SK-N-SH (cell line): Measurements from ENCODE around the gene LOC101059915.

Experiments
- CTCF ChIA-PET: fragments of 300-600, 350-600 bp; formaldehyde crosslinking; extraction: SDS; loops from one replicate; lab custom pipeline; 2021; lab: Yijun Ruan, JAX
- POLR2A ChIA-PET: fragments of 350-600 bp; sonication (Branson Sonifier 250); formaldehyde crosslinking; extraction: SDS; loops from one replicate; lab custom pipeline; 2020; ENCODE audit warnings: antibody characterized with exemption, inconsistent platforms; lab: Yijun Ruan, JAX
- DNase-seq: peaks from one replicate; pipeline ENCODE4 v3.0.0; 2012
- H2AFZ ChIP-seq: fragments of 200-600 bp; sonication (generic); 2 replicates; pipeline ENCODE4 v1.8.1; 2016; ENCODE audit warnings: antibody characterized with exemption, mild to moderate bottlenecking, low read depth
- H3F3A ChIP-seq: fragments of 200-600 bp; sonication (generic); replicated peaks from 2 replicates; pipeline ENCODE3; 2016; ENCODE audit warnings: antibody characterized with exemption, mild to moderate bottlenecking; ENCODE audit not compliant: insufficient read depth
- H3K27ac ChIP-seq, 2 experiments: fragments of 200-500 bp in 1 of 2; fragments of 200-600 bp in 1 of 2; sonication (Bioruptor generic) in 1 of 2; sonication (generic), shearing (Covaris generic) in 1 of 2; 2 replicates each; pipeline versions ENCODE4 v1.5.1 to v1.6.1; 2014 to 2016; ENCODE audit warnings: low read depth in 2 of 2, inconsistent platforms in 1 of 2, low read length in 1 of 2, mild to moderate bottlenecking in 1 of 2, mixed read lengths in 1 of 2
- H3K27me3 ChIP-seq: fragments of 200-600 bp; sonication (generic), shearing (Covaris generic); 2 replicates; pipeline ENCODE4 v1.6.1; 2016; ENCODE audit warnings: mixed run types; ENCODE audit not compliant: insufficient read depth
- H3K36me3 ChIP-seq, 2 experiments: fragments of 200-500 bp in 1 of 2; fragments of 200-600 bp in 1 of 2; sonication (Bioruptor generic) in 1 of 2; sonication (generic) in 1 of 2; replicated peaks in 1 of 2; 2 replicates each; pipeline versions ENCODE3 to v1.5.1; 2014 to 2016; ENCODE audit warnings: low read length in 1 of 2, mild to moderate bottlenecking in 1 of 2; ENCODE audit not compliant: insufficient read depth in 2 of 2, control insufficient read depth in 1 of 2
- H3K4me1 ChIP-seq, 2 experiments: fragments of 200-500 bp in 1 of 2; fragments of 200-600 bp in 1 of 2; sonication (Bioruptor generic) in 1 of 2; sonication (generic), shearing (Covaris generic) in 1 of 2; 2 replicates each; pipeline versions ENCODE4 v1.5.1 to v1.6.1; 2014 to 2016; ENCODE audit warnings: low read depth in 1 of 2, low read length in 1 of 2, mixed run types in 1 of 2; ENCODE audit not compliant: insufficient read depth in 2 of 2, control insufficient read depth in 1 of 2
- H3K4me2 ChIP-seq: fragments of 200-600 bp; sonication (generic), shearing (Covaris generic); 2 replicates; pipeline ENCODE4 v1.6.1; 2017; ENCODE audit warnings: mixed run types
- H3K4me3 ChIP-seq, 2 experiments: fragments of 200-500 bp in 1 of 2; fragments of 200-600 bp in 1 of 2; sonication (Bioruptor generic) in 1 of 2; sonication (generic), shearing (Covaris generic) in 1 of 2; 2 replicates each; pipeline versions ENCODE4 v1.5.1 to v1.8.1; 2014 to 2016; ENCODE audit warnings: low read depth in 2 of 2, inconsistent platforms in 1 of 2, low read length in 1 of 2, mild to moderate bottlenecking in 1 of 2, mixed read lengths in 1 of 2, moderate library complexity in 1 of 2
- H3K79me2 ChIP-seq: fragments of 200-600 bp; sonication (generic); 2 replicates; pipeline ENCODE4 v1.8.1; 2017; ENCODE audit warnings: mild to moderate bottlenecking; ENCODE audit not compliant: insufficient read depth
- H3K9ac ChIP-seq: fragments of 200-600 bp; sonication (generic); 2 replicates; pipeline ENCODE4 v1.6.1; 2017; ENCODE audit warnings: mixed run types
- H3K9me2 ChIP-seq: fragments of 200-600 bp; sonication (generic); 2 replicates; pipeline ENCODE4 v1.6.1; 2017; ENCODE audit warnings: mixed run types
- H3K9me3 ChIP-seq: fragments of 200-600 bp; sonication (generic); 2 replicates; pipeline ENCODE4 v1.6.1; 2017; ENCODE audit warnings: mixed run types, mild to moderate bottlenecking, moderate library complexity
- H4K20me1 ChIP-seq: fragments of 200-600 bp; sonication (generic); 2 replicates; pipeline ENCODE4 v1.6.1; 2017; ENCODE audit warnings: mild to moderate bottlenecking, mixed run types; ENCODE audit not compliant: insufficient read depth
- ELF1 ChIP-seq: IDR thresholded peaks from 2 replicates; pipeline ENCODE4 v1.4.0; 2012
- EP300 ChIP-seq, 2 experiments: IDR thresholded peaks; 2 replicates each; pipeline versions ENCODE4 v1.4.0 to v1.6.1; 2012; ENCODE audit warnings: borderline replicate concordance in 1 of 2, low read depth in 1 of 2, low read length in 1 of 2
- FOSL2 ChIP-seq: IDR thresholded peaks from 2 replicates; pipeline ENCODE4 v1.4.0; 2012; ENCODE audit warnings: low read depth, mild to moderate bottlenecking, moderate library complexity, borderline replicate concordance
- FOXJ3 ChIP-seq: sonication (generic); formaldehyde crosslinking; IDR thresholded peaks from 2 replicates; pipeline ENCODE4 v1.5.1; 2020; ENCODE audit warnings: mild to moderate bottlenecking, missing genetic modification reagents
- GABPA ChIP-seq: IDR thresholded peaks from 2 replicates; pipeline ENCODE4 v1.4.0; 2012; ENCODE audit warnings: low read depth, mild to moderate bottlenecking
- GATA2 ChIP-seq: sonication (generic); formaldehyde crosslinking; IDR thresholded peaks from 2 replicates; pipeline ENCODE4 v1.5.0; 2020; ENCODE audit warnings: mild to moderate bottlenecking, missing genetic modification reagents
- JUND ChIP-seq: IDR thresholded peaks from 2 replicates; pipeline ENCODE4 v1.4.0; 2012
- MAX ChIP-seq: IDR thresholded peaks from 2 replicates; pipeline ENCODE4 v1.4.0; 2012; ENCODE audit warnings: low read depth
- NRF1 ChIP-seq: IDR thresholded peaks from 2 replicates; pipeline ENCODE4 v1.6.1; 2012; ENCODE audit warnings: low read depth, mild to moderate bottlenecking, low read length
- RCOR1 ChIP-seq: fragments of 150-350 bp; IDR thresholded peaks from 2 replicates; pipeline ENCODE4 v1.6.1; 2017; ENCODE audit warnings: antibody characterized with exemption, low read length
- TAF1 ChIP-seq: IDR thresholded peaks from 2 replicates; pipeline ENCODE4 v1.6.1; 2012; ENCODE audit warnings: low read depth, mild to moderate bottlenecking, low read length, moderate library complexity, borderline replicate concordance
- TEAD4 ChIP-seq: IDR thresholded peaks from 2 replicates; pipeline ENCODE4 v1.4.0; 2012; ENCODE audit warnings: mild to moderate bottlenecking, borderline replicate concordance; ENCODE audit not compliant: insufficient read depth
- WGBS: methylation state at CpG from one replicate; pipeline ENCODE4 v1.1.6; 2017; ENCODE audit warnings: low lambda C conversion rate; 5-methylcytosine and 5-hydroxymethylcytosine counted together
- TF ChIP-seq, protein P1 (sequence below): fragments of 150-350 bp; IDR thresholded peaks from 2 replicates; pipeline ENCODE4 v1.6.1; 2017; ENCODE audit warnings: antibody characterized with exemption, low read length, low read depth, borderline replicate concordance
- TF ChIP-seq, protein P2 (sequence below): IDR thresholded peaks from 2 replicates; pipeline ENCODE4; 2012
- TF ChIP-seq, protein P3 (sequence below): fragments of 200-600 bp; sonication (generic); IDR thresholded peaks from 2 replicates; pipeline ENCODE4 v1.6.1; 2017; ENCODE audit warnings: antibody characterized with exemption, mild to moderate bottlenecking, moderate library complexity
- TF ChIP-seq, protein P4 (sequence below): IDR thresholded peaks from 2 replicates; pipeline ENCODE4 v1.6.1; 2012; ENCODE audit warnings: mild to moderate bottlenecking, low read depth, low read length, moderate library complexity

The LOC101059915 gene

GRCh38 chrX:71664889-71665491, 2.4 kb upstream of the LOC101059915 start:
- no peak overlapping the region for H3K4me2 ChIP-seq
- no peak overlapping the region for H3K9ac ChIP-seq
- H3K9me3 ChIP-seq: no peaks in the 10 kb centered on the region
- no peaks in the 10 kb centered on the region for H3K36me3 ChIP-seq
- whole genome bisulfite sequencing: 61% methylated on average over 15 of the region's 16 CpGs
- H3K9me2 ChIP-seq: no peaks in the 10 kb centered on the region
- peaks cover 36% of the 10 kb centered on the region for H3K27me3 ChIP-seq
- CTCF ChIA-PET: no interaction called here
- H3F3A ChIP-seq: no peaks in the 10 kb centered on the region
- H3K79me2 ChIP-seq: no peaks in the 10 kb centered on the region
- no peak overlapping the region for H3K27ac ChIP-seq
- TF ChIP-seq, protein P1, sequence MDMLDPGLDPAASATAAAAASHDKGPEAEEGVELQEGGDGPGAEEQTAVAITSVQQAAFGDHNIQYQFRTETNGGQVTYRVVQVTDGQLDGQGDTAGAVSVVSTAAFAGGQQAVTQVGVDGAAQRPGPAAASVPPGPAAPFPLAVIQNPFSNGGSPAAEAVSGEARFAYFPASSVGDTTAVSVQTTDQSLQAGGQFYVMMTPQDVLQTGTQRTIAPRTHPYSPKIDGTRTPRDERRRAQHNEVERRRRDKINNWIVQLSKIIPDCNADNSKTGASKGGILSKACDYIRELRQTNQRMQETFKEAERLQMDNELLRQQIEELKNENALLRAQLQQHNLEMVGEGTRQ: no peak
- TF ChIP-seq TEAD4: no peak
- TF ChIP-seq EP300 (IDR thresholded peaks at IDR 0.05; ENCODE audit: borderline replicate concordance in 1 of 2, low read depth in 1 of 2, low read length in 1 of 2): no peak
- TF ChIP-seq FOXJ3 (CRISPR knock-in tag): no peak
- no peak for TF ChIP-seq TAF1
- TF ChIP-seq JUND: no peak
- TF ChIP-seq NRF1: no peak
- no peak for TF ChIP-seq GATA2 (CRISPR knock-in tag)
- TF ChIP-seq FOSL2: no peak
- TF ChIP-seq ELF1: no peak
- TF ChIP-seq GABPA: no peak
- no peak for TF ChIP-seq RCOR1
- TF ChIP-seq, protein P2, sequence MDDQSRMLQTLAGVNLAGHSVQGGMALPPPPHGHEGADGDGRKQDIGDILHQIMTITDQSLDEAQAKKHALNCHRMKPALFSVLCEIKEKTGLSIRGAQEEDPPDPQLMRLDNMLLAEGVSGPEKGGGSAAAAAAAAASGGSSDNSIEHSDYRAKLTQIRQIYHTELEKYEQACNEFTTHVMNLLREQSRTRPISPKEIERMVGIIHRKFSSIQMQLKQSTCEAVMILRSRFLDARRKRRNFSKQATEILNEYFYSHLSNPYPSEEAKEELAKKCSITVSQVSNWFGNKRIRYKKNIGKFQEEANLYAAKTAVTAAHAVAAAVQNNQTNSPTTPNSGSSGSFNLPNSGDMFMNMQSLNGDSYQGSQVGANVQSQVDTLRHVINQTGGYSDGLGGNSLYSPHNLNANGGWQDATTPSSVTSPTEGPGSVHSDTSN: no peak
- TF ChIP-seq, protein P3, sequence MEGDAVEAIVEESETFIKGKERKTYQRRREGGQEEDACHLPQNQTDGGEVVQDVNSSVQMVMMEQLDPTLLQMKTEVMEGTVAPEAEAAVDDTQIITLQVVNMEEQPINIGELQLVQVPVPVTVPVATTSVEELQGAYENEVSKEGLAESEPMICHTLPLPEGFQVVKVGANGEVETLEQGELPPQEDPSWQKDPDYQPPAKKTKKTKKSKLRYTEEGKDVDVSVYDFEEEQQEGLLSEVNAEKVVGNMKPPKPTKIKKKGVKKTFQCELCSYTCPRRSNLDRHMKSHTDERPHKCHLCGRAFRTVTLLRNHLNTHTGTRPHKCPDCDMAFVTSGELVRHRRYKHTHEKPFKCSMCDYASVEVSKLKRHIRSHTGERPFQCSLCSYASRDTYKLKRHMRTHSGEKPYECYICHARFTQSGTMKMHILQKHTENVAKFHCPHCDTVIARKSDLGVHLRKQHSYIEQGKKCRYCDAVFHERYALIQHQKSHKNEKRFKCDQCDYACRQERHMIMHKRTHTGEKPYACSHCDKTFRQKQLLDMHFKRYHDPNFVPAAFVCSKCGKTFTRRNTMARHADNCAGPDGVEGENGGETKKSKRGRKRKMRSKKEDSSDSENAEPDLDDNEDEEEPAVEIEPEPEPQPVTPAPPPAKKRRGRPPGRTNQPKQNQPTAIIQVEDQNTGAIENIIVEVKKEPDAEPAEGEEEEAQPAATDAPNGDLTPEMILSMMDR: no peak
- TF ChIP-seq, protein P4, sequence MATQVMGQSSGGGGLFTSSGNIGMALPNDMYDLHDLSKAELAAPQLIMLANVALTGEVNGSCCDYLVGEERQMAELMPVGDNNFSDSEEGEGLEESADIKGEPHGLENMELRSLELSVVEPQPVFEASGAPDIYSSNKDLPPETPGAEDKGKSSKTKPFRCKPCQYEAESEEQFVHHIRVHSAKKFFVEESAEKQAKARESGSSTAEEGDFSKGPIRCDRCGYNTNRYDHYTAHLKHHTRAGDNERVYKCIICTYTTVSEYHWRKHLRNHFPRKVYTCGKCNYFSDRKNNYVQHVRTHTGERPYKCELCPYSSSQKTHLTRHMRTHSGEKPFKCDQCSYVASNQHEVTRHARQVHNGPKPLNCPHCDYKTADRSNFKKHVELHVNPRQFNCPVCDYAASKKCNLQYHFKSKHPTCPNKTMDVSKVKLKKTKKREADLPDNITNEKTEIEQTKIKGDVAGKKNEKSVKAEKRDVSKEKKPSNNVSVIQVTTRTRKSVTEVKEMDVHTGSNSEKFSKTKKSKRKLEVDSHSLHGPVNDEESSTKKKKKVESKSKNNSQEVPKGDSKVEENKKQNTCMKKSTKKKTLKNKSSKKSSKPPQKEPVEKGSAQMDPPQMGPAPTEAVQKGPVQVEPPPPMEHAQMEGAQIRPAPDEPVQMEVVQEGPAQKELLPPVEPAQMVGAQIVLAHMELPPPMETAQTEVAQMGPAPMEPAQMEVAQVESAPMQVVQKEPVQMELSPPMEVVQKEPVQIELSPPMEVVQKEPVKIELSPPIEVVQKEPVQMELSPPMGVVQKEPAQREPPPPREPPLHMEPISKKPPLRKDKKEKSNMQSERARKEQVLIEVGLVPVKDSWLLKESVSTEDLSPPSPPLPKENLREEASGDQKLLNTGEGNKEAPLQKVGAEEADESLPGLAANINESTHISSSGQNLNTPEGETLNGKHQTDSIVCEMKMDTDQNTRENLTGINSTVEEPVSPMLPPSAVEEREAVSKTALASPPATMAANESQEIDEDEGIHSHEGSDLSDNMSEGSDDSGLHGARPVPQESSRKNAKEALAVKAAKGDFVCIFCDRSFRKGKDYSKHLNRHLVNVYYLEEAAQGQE: no peak
- no peak for TF ChIP-seq MAX
- POLR2A ChIA-PET: no interaction called here
- H2AFZ ChIP-seq: no peak overlapping the region
- H3K4me1 ChIP-seq: no peaks in the 10 kb centered on the region
- H4K20me1 ChIP-seq: no peaks in the 10 kb centered on the region
- H3K4me3 ChIP-seq: no peak overlapping the region
- no peak for DNase-seq
